Measurements from ENCODE around the gene NT5DC4. TPM values are rescaled to one million over a fixed set of nuclear protein-coding genes. Genes with fewer than 3 reads are reported as not detected.

Gene NT5DC4
- total RNA-seq, 2 donors from 2014 or later = not detected

- Histone ChIP-seq H3K9ac (ENCODE audit: extremely low read depth, low read length, poor library complexity, severe bottlenecking) (no peak overlapping the region), H3K36me3 (ENCODE audit: control insufficient read depth, insufficient read depth, low read length) (no peaks in the 10 kb centered on the region), H3K27ac (ENCODE audit: low read depth, low read length) (no peak overlapping the region), H3K4me3 (ENCODE audit: low read length) (no peak overlapping the region), H3K27me3 (ENCODE audit: control insufficient read depth, insufficient read depth, low read length, poor library complexity, severe bottlenecking) (no peaks in the 10 kb centered on the region), H3K4me1 (ENCODE audit: control insufficient read depth, insufficient read depth, low read length) (no peaks in the 10 kb centered on the region), H3K9me3 (ENCODE audit: control insufficient read depth, low read length) (no peaks in the 10 kb centered on the region)
- Mint-ChIP-seq H3K27ac (no peak overlapping the region), H3K9me3 (no peaks in the 10 kb centered on the region), H3K36me3 (ENCODE audit: low read depth) (no peaks in the 10 kb centered on the region), H3K4me1 (peaks cover 3% of the 10 kb centered on the region), H3K27me3 (ENCODE audit: insufficient read depth) (peaks cover 3% of the 10 kb centered on the region), H3K4me3 (no peak overlapping the region)
- TF ChIP-seq CTCF (conservative IDR thresholded peaks at IDR 0.05) = no peak
- WGBS, 2 experiments (ENCODE audit: insufficient coverage in 1 of 2, insufficient read length in 1 of 2) = 93% methylated on average over 8 of the region's 8 CpGs; no CpG with 5 or more reads in 1 of the 2 experiments
- DNase-seq = no peak
Observed at GRCh38 chr2:112701052-112701451, 19.8 kb upstream of the NT5DC4 start.

GRCh38 chr2:112703684-112704083, 17.1 kb upstream of the NT5DC4 start:
- Mint-ChIP-seq H3K27ac (no peak overlapping the region), H3K36me3 (ENCODE audit: low read depth) (no peaks in the 10 kb centered on the region), H3K9me3 (no peaks in the 10 kb centered on the region), H3K4me1 (peaks cover 7% of the 10 kb centered on the region), H3K4me3 (no peak overlapping the region), H3K27me3 (ENCODE audit: insufficient read depth) (peaks cover 3% of the 10 kb centered on the region)
- Histone ChIP-seq H3K36me3 (ENCODE audit: control insufficient read depth, insufficient read depth, low read length) (no peaks in the 10 kb centered on the region), H3K4me3 (ENCODE audit: low read length) (no peak overlapping the region), H3K9ac (ENCODE audit: extremely low read depth, low read length, poor library complexity, severe bottlenecking) (no peak overlapping the region), H3K9me3 (ENCODE audit: control insufficient read depth, low read length) (no peaks in the 10 kb centered on the region), H3K27me3 (ENCODE audit: control insufficient read depth, insufficient read depth, low read length, poor library complexity, severe bottlenecking) (no peaks in the 10 kb centered on the region), H3K27ac (ENCODE audit: low read depth, low read length) (no peak overlapping the region), H3K4me1 (ENCODE audit: control insufficient read depth, insufficient read depth, low read length) (no peaks in the 10 kb centered on the region)
- 90 to 93% methylated on average over 1 to 2 of the region's 2 CpGs for WGBS, 2 experiments (ENCODE audit: insufficient coverage in 1 of 2, insufficient read length in 1 of 2)
- no peak for TF ChIP-seq CTCF (conservative IDR thresholded peaks at IDR 0.05)
- DNase-seq = no peak

GRCh38 chr2:112705575-112705974, 15.2 kb upstream of the NT5DC4 start:
- TF ChIP-seq CTCF (conservative IDR thresholded peaks at IDR 0.05) = no peak
- Mint-ChIP-seq H3K27ac (no peak overlapping the region), H3K4me1 (peaks cover 7% of the 10 kb centered on the region), H3K36me3 (ENCODE audit: low read depth) (no peaks in the 10 kb centered on the region), H3K4me3 (no peak overlapping the region), H3K9me3 (no peaks in the 10 kb centered on the region), H3K27me3 (ENCODE audit: insufficient read depth) (peaks cover 5% of the 10 kb centered on the region)
- no peaks in the 10 kb centered on the region for H3K27me3 ChIP-seq (ENCODE audit: control insufficient read depth, insufficient read depth, low read length, poor library complexity, severe bottlenecking)
- no peaks in the 10 kb centered on the region for H3K36me3 ChIP-seq (ENCODE audit: control insufficient read depth, insufficient read depth, low read length)
- no peaks in the 10 kb centered on the region for H3K9me3 ChIP-seq (ENCODE audit: control insufficient read depth, low read length)
- DNase-seq = no peak
- WGBS, 2 experiments (ENCODE audit: insufficient coverage in 1 of 2, insufficient read length in 1 of 2) = 96 to 98% methylated on average over 3 to 4 of the region's 4 CpGs
- H3K27ac ChIP-seq (ENCODE audit: low read depth, low read length) = no peak overlapping the region
- no peak overlapping the region for H3K9ac ChIP-seq (ENCODE audit: extremely low read depth, low read length, poor library complexity, severe bottlenecking)
- no peaks in the 10 kb centered on the region for H3K4me1 ChIP-seq (ENCODE audit: control insufficient read depth, insufficient read depth, low read length)
- no peak overlapping the region for H3K4me3 ChIP-seq (ENCODE audit: low read length)
